HG03432 (cell line): ENCODE results near the gene SCYGR3.

Experiments used
- ATAC-seq: cut with Tn5 transposase; IDR thresholded peaks from one replicate; pipeline ENCODE4 v1.9.1; 2021; ENCODE audit warnings: mild to moderate bottlenecking, moderate library complexity; ENCODE audit not compliant: unreplicated experiment

The SCYGR3 gene

DNA sequence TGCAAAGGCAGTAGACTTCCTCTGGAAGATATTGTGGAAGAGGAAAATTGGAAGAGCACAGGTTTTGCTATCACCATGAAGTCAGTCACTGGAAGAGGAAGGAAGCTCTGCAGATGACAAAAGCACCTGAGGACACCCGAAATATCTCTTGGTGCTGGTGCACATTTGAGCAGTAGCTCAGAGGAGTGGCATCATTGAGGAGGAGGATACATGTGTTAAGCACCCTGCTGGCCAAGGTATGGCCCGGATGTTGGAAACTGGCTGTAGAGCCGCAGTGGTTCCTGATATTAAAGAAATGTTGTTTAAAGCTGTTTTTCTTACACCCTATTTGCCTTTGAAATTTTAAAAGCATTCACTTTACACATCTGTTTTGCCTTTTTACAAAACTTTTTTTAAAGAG, 48.6 kb downstream of the SCYGR3 start:
- ATAC-seq = no peak

DNA sequence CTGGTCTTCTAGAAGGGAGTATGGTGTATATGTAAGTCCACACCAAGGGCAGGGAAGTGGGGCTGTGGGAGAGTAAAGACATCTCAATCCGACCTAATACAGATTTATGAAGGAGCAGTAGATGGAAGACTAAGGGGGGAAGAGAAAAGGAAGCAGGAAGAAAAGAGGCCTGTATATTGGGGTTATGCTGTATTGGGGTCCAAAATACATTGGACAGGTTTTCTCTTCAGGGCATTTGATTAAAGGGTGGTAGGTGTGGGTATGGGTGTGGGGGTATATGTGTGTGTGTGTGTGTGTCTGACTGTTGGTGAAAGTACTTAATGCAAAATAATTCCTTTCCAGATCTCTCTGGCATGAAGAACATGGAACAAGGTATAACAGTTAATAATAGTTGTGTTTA, 49.6 kb downstream of the SCYGR3 start:
- ATAC-seq = no peak
